ENCODE measurements around the gene SATL1.

DNA sequence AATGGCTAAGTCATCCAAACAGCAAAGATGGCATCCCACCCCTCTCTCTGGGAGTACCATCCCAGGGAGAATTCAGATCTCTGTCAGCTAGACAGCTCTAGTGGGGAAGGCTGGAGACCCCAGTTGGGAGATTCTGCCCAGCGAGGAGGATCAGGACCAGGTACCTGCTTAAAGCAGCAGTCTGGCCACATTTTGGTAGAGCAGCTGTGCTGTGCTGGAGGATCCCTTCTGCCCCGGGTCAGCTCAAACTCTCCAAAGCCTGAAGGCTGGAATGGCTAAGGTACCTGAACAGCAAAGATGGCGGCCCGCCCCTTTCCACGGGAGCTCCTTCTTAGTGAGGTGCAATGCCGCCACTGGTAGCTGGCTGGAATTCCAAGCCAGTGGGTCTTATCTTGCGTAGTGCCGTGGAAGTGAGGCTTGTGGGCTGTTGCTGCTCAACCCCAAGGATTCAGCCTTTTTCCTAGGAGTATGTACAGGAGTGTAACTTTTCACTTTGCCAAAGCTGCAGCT is 40.1 kb downstream of the SATL1 start:
- TF ChIP-seq ZNF274 (IDR thresholded peaks at IDR 0.05; ENCODE audit: low read depth, low read length) = no peak
- TF ChIP-seq SUZ12 (IDR thresholded peaks at IDR 0.05; ENCODE audit: extremely low read depth, insufficient read depth, insufficient read length) = no peak
- TF ChIP-seq YY1 (IDR thresholded peaks at IDR 0.05; ENCODE audit: insufficient read depth, insufficient read length) = no peak

All from NT2/D1 (cell line).